ENCODE data around the gene SIL1. TPM values are rescaled to one million over a fixed set of nuclear protein-coding genes. Genes with fewer than 3 reads are reported as not detected.

The SIL1 gene
- total and polyA plus RNA-seq, 2 of the 4 experiments (the other 2 are of a cell fraction): 56.1 to 66.0 TPM

GRCh38 chr5:139215107-139215975 lies 17.2 kb upstream of the SIL1 start:
- dilution Hi-C loops (cut with HindIII; ENCODE audit: low sequenced_read_pairs, unreplicated experiment) (no loop called here), intact Hi-C loops (cut with micrococcal nuclease) (no loop called here), in situ Hi-C loops (cut with MboI; ENCODE audit: low sequenced_read_pairs) (no loop called here)
- no peak for DNase-seq
- no peak overlapping the region for H3K9ac ChIP-seq (ENCODE audit: low read depth, low read length)
- no peaks in the 10 kb centered on the region for H3K79me1 ChIP-seq (ENCODE audit: low read depth in 1 of 2, low read length in 2 of 2)
- H2BK20ac ChIP-seq (ENCODE audit: low read depth, low read length): no peak overlapping the region
- H3K14ac ChIP-seq (replicated peaks; ENCODE audit: low read depth, low read length): no peak overlapping the region
- no peak overlapping the region for H4K5ac ChIP-seq (ENCODE audit: low read depth, low read length)
- no peak overlapping the region for H4K91ac ChIP-seq (ENCODE audit: insufficient read depth, low read depth, low read length)
- ChIA-PET CTCF (interaction anchor here (1.0 kb wide), 1 partner anchor 11 kb away, joined by 4 read pairs; no protein-coding TSS in a partner anchor), POLR2A (ENCODE audit: unreplicated experiment) (no interaction called here)
- no TSS peak for BruUV-seq (replicated peaks)
- H3K27me3 ChIP-seq (ENCODE audit: control insufficient read depth, insufficient read depth, low read length): peaks cover 7% of the 10 kb centered on the region
- H2AFZ ChIP-seq (replicated peaks; ENCODE audit: low read length, poor library complexity): no peak overlapping the region
- no peaks in the 10 kb centered on the region for H3K36me3 ChIP-seq (ENCODE audit: control insufficient read depth, insufficient read depth, low read length)
- H2BK5ac ChIP-seq (ENCODE audit: low read depth, low read length, poor library complexity, severe bottlenecking): no peak overlapping the region
- H4K8ac ChIP-seq (ENCODE audit: low read depth in 2 of 2, low read length in 2 of 2): no peak overlapping the region
- H3K56ac ChIP-seq (ENCODE audit: extremely low read depth, insufficient read depth, low read length): no peak overlapping the region
- ATAC-seq (ENCODE audit: low read depth): no peak
- H2AK5ac ChIP-seq (ENCODE audit: low read depth, low read length): no peak overlapping the region
- TF ChIP-seq BHLHE40 (IDR thresholded peaks at IDR 0.05; ENCODE audit: low read depth, low read length): peak; percentile 32; the same call in 1 of the 2 replicates
- no peak for TF ChIP-seq RFX5 (IDR thresholded peaks at IDR 0.05; ENCODE audit: low read depth, low read length)
- no peak for TF ChIP-seq CEBPB (IDR thresholded peaks at IDR 0.05; ENCODE audit: low read depth, low read length)
- TF ChIP-seq RCOR1 (IDR thresholded peaks at IDR 0.05; ENCODE audit: insufficient replicate concordance, low read length): no peak
- H3K27ac ChIP-seq (ENCODE audit: insufficient read depth, low read length): no peak overlapping the region
- H3K4ac ChIP-seq (ENCODE audit: low read depth, low read length): no peak overlapping the region
- H2BK15ac ChIP-seq (ENCODE audit: low read depth, low read length): no peak overlapping the region
- H3K18ac ChIP-seq (ENCODE audit: low read depth, low read length): no peak overlapping the region
- H3K4me2 ChIP-seq (ENCODE audit: low read depth, low read length): no peak overlapping the region
- H2BK120ac ChIP-seq (ENCODE audit: low read depth, low read length): no peak overlapping the region
- WGBS, 2 experiments (ENCODE audit: extremely low coverage in 2 of 2, insufficient read length in 1 of 2): 56% methylated on average over 5 of the region's 15 CpGs; no CpG with 5 or more reads in 1 of the 2 experiments
- H4K20me1 ChIP-seq (ENCODE audit: insufficient read depth, low read length): no peaks in the 10 kb centered on the region
- no peak overlapping the region for H3K23ac ChIP-seq (ENCODE audit: low read depth, low read length)
- no peak overlapping the region for H2AK9ac ChIP-seq (replicated peaks; ENCODE audit: low read depth, low read length, poor library complexity)
- H3K9me3 ChIP-seq (ENCODE audit: control insufficient read depth, insufficient read depth, low read length): 0 out of 2 replicates have a peak, but pooled peaks cover 1% of the 10 kb centered on the region
- H3K4me1 ChIP-seq (ENCODE audit: control insufficient read depth, insufficient read depth, low read length): no peaks in the 10 kb centered on the region
- H3K4me3 ChIP-seq (ENCODE audit: insufficient read depth, low read depth, low read length): no peak overlapping the region
- no peaks in the 10 kb centered on the region for H3K9me1 ChIP-seq (ENCODE audit: insufficient read depth, low read length)
